WERI-Rb-1 (cell line): Measurements from ENCODE around the gene IL1RAPL1.

Source experiments
- DNase-seq: peaks from one replicate; pipeline ENCODE4 v3.0.0-alpha.2; 2020
- H3K27ac ChIP-seq: fragments of 250-450 bp; sonication (Bioruptor Pico); 2 replicates; pipeline ENCODE4 v1.5.1; 2020; ENCODE audit warnings: mild to moderate bottlenecking, moderate library complexity
- H3K27me3 ChIP-seq: fragments of 250-450 bp; sonication (Bioruptor Pico); 2 replicates; pipeline ENCODE4 v1.5.1; 2021; ENCODE audit warnings: mild to moderate bottlenecking, low read depth, moderate library complexity; ENCODE audit not compliant: insufficient read depth, severe bottlenecking
- H3K36me3 ChIP-seq: fragments of 250-450 bp; sonication (Bioruptor Pico); 2 replicates; pipeline ENCODE4 v1.5.1; 2020; ENCODE audit warnings: mild to moderate bottlenecking, moderate library complexity
- H3K4me3 ChIP-seq: 2 replicates; pipeline ENCODE4 v1.5.1; 2011; ENCODE audit warnings: low read depth, mild to moderate bottlenecking, control low read depth, low read length
- H3K9me3 ChIP-seq: fragments of 250-450 bp; sonication (Bioruptor Pico); 2 replicates; pipeline ENCODE4 v1.5.1; 2021; ENCODE audit warnings: mild to moderate bottlenecking, moderate library complexity; ENCODE audit not compliant: severe bottlenecking
- CTCF ChIP-seq: IDR thresholded peaks from 2 replicates; pipeline ENCODE4 v1.5.1; 2011; ENCODE audit warnings: low read depth, mild to moderate bottlenecking, control low read depth, inconsistent platforms, low read length

Gene IL1RAPL1

GRCh38 chrX:29952016-29952415 lies 1364.8 kb downstream of the IL1RAPL1 start:
- no peak overlapping the region for H3K4me3 ChIP-seq
- no peak overlapping the region for H3K27ac ChIP-seq
- H3K27me3 ChIP-seq, result no peaks in the 10 kb centered on the region
- H3K36me3 ChIP-seq, result no peaks in the 10 kb centered on the region
- no peak for TF ChIP-seq CTCF
- no peak for DNase-seq
- no peaks in the 10 kb centered on the region for H3K9me3 ChIP-seq

GRCh38 chrX:29962061-29962460 lies 1374.8 kb downstream of the IL1RAPL1 start:
- no peak for DNase-seq
- Histone ChIP-seq H3K9me3 (no peaks in the 10 kb centered on the region), H3K27me3 (peaks cover 6% of the 10 kb centered on the region), H3K27ac (no peak overlapping the region), H3K36me3 (no peaks in the 10 kb centered on the region), H3K4me3 (no peak overlapping the region)
- TF ChIP-seq CTCF, result no peak

GRCh38 chrX:29965634-29966033 lies 1378.4 kb downstream of the IL1RAPL1 start:
- H3K9me3 ChIP-seq, result no peaks in the 10 kb centered on the region
- H3K27me3 ChIP-seq, result peaks cover 4% of the 10 kb centered on the region
- H3K27ac ChIP-seq, result no peak overlapping the region
- no peak for DNase-seq
- no peak overlapping the region for H3K4me3 ChIP-seq
- no peak for TF ChIP-seq CTCF
- no peaks in the 10 kb centered on the region for H3K36me3 ChIP-seq

DNA sequence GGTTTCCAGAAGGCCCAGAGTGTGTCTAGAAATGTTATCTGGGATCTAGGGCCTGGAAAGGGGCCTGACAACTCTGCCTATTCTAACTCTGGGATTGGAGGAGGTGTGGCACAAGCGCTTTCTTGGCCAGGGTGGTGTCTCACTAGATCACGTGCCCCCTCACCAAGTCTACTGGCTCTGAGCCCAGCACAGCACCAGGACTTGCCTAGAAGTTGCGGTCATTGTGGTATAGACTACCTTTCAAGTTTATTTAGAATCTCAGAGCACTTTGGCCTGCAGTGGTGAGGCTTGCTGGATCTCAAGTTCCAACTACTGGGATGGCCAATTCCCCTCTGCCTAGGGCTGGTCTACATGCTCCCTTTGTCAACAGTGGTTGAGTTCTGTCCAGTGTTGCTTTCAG lies 1404.8 kb downstream of the IL1RAPL1 start:
- H3K27me3 ChIP-seq, result no peaks in the 10 kb centered on the region
- no peak for DNase-seq
- no peaks in the 10 kb centered on the region for H3K9me3 ChIP-seq
- no peak overlapping the region for H3K27ac ChIP-seq
- no peaks in the 10 kb centered on the region for H3K36me3 ChIP-seq
- no peak overlapping the region for H3K4me3 ChIP-seq
- TF ChIP-seq CTCF, result no peak

DNA sequence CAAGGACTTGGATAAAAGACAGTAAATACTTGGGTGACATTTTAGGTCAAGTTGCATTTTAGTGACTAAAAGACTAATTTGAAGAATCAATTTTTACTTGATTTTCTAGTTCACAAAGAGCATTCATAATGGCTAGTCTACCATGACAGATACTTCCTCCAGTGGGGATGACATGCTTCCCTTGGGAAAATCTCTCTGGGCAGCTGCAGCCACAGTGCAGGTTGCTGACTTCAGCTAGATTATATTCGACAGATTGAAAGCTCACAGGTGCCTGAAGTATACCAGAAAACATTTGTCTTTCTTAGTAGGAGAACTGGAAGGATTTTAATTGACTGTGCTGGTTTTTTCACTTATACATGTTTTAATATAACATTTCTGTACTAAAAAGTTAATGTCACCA lies 1418.6 kb downstream of the IL1RAPL1 start:
- Histone ChIP-seq H3K36me3 (no peaks in the 10 kb centered on the region), H3K4me3 (no peak overlapping the region), H3K27ac (no peak overlapping the region), H3K27me3 (no peaks in the 10 kb centered on the region), H3K9me3 (no peaks in the 10 kb centered on the region)
- DNase-seq, result no peak
- no peak for TF ChIP-seq CTCF
